Measurements from ENCODE around the gene PPFIBP2.

Gene PPFIBP2

DNA sequence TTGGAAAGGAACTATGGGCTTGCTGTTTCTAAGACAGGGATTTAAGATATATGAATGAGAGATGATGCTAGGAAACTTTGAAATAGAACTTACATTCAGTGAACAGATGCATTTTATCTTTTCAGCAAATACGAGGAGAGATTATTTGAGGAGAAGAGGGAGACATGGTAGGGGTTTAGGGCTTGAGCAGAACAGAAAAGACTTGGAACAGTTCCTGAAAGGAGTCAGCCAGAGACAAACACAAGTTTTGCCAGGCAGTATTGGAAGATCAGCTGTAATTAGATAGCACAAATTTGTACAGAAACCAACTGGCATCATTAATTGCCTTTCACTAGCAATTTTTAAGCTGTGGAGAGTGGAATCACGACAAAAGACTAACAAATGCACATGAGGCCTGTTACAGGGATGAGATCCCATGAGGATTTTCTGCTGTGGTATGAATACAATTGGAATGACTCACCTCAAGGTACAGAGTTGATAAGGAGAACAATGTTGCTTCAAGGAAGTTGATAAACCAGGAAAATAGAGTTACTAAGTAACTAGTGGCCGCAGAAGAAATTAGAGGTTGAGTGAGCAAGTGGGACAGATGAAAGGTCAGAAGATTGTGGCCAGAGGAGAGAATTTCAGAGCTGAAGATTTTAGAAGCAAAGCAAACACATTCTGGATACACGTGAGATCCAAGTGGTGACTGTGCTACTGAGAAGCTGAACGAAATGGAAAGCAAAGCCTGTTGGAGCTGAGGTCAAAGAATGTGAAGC lies 91.6 kb downstream of the PPFIBP2 start:
- no peak for DNase-seq

- no peak for DNase-seq
These were observed 92.7 kb downstream of the PPFIBP2 start for GRCh38 chr11:7606496-7606895.

DNA sequence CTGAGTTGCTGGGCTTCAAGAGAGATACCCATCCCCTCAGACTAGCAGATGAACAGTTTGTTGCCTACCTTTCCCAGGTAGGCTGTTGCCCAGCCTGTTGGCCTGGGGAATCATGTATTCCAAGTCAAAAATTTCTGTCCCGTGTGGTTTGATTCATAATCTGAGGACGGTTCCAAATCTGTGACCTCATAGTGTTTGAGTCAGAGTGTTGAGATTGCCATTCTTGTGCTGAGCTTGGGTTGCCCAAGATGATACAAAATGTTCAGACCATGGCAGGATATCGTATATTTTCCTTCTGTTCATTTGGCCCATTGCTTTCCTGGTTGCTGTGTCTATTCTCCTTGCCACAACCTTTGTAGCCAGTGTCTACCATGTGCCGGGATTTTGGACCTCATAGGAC lies 95.2 kb downstream of the PPFIBP2 start:
- DNase-seq = no peak

GRCh38 chr11:7609521-7609920 lies 95.7 kb downstream of the PPFIBP2 start:
- DNase-seq = no peak

DNA sequence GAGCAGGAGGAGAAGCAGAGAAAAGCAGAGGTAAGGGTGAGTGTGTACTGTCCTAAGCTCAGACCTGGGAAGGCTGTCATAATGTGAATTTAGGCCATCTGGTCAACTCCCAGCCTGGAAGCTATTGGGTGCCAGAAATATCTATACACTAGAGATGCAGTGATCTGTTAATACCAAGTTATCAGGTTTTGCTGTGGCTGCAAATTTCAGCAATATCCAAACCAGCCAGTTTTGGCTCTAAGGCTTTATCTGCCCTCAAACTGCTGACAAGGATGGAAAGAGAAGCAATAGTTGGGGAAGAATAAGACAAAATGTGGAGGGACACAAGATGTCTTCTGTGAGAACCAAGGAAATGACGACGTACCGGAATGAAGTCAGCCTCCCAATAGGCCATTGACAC lies 96.6 kb downstream of the PPFIBP2 start:
- DNase-seq = no peak

DNA sequence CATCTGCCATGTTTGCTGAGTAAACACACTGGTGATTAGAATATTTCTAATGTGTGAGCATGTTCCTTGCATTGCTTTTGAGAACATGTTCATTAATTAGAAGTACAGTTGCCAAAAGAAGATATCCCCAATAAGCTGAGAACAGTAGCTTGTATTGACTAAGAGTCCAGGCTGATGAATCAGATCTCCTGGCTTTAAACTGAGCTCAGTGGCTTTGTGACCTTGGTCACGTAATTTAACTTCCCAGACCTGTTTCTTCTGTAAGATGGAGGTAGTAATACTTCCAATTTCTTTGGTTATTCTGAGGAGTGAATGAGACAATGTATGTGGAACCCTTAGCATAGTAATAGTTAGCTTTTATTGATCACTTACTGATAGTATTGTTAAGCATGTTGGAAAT lies 97.6 kb downstream of the PPFIBP2 start:
- DNase-seq = no peak

GRCh38 chr11:7612056-7612660 lies 98.4 kb downstream of the PPFIBP2 start:
- DNase-seq = no peak

GRCh38 chr11:7612661-7613393 lies 99.0 kb downstream of the PPFIBP2 start:
- no peak for DNase-seq

DNA sequence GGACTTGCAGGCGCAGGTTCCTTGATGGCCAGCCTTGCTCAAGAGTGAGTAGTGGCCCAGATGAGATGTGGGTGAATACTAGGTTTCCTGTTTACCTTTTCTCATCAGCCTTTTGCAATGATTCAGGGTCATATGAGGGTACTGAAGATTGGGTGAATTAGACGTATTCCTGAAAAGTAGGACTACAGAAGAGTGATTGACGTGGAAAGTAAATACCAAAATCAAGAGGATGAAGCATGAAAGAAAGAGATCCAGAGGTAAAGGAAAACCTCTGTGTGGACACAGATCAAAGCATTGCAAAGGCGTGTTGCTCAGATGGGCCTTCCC lies 99.6 kb downstream of the PPFIBP2 start:
- no peak for DNase-seq

DNA sequence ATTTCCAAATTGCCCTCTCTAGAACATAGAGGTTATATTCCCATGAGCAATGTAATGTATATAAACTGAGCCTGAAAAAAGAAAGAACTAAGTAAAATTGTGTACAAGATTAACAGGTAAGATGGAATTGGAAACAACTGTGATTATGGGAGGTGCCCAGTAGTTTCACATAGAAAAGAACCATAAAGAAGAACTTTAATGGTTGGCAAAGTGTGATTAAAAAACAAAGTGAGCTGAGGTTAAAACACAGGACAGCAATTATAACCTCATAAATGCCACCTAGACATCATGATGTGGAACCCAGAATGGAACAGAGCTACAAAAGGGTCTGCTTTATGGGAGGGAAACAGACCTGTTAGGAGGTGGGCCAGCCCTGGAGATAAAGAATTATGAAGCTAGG lies 100.9 kb downstream of the PPFIBP2 start:
- DNase-seq = no peak

DNA sequence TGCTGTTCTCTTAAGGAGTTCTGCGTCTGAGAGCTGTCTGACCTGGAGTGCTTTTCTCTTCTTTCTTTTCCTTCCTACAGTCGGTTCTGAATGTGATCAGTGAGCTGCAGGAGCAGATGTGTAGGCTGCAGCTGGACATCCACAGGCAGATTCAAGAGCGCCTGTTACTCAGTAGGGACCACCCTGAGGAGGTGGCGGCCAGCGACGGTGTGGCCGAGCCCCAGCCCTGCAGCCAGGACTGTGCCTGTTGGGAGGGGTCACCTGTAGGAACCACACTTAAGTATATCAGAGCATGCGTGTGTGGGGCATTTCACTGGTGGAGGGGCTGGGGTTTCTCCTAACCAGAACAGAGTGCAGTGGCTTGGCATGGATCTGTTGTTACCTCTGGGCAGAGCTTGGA lies 103.2 kb downstream of the PPFIBP2 start:
- DNase-seq = no peak

DNA sequence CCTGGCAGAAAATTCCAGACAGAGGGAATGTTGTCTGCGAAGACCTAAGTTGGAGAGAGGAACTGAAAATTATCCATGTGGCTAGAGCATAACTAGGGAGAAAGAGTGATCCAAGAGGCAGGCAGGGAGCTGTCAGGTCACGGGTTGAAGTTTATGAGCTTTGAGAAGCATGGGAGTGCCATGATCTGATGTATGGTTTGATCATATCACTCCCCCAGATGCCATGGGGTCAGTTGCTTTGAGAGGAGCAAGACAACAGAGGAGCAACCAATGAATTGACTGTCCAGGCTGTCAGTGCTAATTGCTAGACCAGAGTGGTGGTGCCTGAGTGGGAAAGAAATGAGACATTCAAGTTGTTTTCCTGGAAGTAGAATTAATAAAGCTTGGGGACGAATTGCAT lies 105.5 kb downstream of the PPFIBP2 start:
- DNase-seq = no peak

- no peak for DNase-seq
These were observed 107.3 kb downstream of the PPFIBP2 start for GRCh38 chr11:7621090-7621489.

DNA sequence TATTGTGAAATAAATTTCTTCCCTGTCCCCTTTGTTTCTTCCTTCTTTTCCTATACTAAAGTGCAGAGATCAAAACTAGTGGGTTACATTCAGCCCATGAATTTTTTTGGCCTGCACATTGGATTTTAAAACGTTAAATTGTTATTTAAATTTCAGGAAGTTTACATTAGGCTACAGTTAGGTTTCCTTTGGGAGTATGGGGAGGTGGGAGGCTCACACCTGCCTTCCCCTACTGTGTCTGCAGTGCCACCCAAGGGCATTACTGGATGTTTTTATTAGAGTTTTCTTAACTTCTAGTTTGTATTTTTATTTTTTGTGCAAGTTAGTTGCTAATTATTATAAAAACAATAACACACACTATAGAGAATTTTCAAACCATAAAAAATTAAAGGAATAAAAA lies 107.8 kb downstream of the PPFIBP2 start:
- DNase-seq = no peak

DNA sequence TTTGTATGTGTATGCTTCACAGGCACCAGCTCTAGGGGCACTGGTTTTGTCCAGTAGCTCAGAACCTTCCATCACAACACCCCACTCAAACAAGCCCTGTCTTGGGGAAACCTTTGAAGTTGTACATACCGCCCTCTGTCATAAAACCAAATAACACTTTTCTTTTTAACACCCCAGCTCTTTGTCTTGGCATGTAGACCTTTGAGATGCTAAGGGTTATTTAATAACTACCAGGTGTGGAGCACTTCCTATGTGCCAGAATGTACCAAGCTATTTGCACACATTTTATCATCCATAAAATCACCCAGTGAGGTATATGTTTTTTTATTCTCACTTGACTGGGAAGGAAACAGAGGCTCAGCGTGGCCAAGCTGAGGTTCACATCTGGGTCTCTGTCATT lies 108.9 kb downstream of the PPFIBP2 start:
- DNase-seq = no peak

- DNase-seq = no peak
These were observed 114.9 kb downstream of the PPFIBP2 start for GRCh38 chr11:7628660-7629059.

DNA sequence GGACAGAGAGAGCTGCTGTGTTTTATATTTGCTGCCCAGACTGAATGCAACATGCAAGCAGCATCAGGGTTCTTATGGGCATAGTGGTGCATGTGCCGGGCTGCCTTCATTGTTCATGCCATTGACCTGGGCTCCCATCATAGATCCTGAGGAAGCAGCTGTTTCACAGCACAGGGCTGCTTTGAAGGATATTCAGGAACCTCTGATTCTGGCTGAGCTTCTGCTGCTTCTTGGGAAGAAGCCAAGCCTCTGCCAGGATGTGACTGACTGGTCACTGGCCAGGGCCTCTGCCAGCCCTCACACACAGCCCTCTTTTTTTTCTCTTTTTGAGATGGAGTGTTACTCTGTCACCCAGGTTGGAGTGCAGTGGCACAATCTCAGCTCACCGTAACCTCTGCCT lies 116.2 kb downstream of the PPFIBP2 start:
- no peak for DNase-seq

DNA sequence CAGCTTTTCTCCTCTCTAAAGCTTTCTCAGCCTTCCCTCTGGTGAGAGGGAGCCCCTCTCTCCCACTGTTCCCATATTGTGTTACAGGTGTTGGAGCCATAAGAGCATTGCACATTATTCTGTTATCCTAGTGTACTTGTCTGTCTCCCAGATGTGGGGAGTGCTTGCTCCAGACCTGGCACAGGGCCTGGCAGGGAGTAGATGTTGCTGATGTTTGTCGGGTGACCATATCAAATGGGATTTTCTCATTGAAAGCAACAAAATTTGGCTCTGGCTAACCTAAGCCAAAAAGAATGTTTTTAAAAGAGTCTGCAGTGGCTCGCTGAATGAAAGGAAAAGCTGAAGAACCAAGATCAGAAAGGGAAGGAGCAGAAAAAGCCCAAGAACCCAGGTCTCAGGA lies 118.4 kb downstream of the PPFIBP2 start:
- DNase-seq = no peak

GRCh38 chr11:7635137-7635536 lies 121.3 kb downstream of the PPFIBP2 start:
- DNase-seq = peak; percentile 9

DNA sequence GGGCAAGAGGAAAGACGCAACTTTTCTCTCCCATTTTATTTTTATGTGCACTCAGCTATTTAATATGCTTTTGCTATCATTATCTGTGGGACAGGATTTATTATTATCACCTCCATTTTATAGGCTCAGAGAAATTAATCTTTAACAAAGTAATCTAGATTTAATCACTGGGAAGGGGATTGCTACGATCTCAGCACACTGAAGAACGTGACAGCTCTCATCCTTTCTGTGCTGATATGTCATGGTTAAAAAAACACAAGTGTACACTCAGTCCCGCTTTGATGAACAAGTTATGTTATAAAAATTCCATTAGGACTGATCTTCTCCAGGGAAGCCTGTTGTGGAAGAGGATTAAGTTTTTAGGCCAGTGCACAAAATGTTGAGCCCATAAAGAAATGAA lies 121.9 kb downstream of the PPFIBP2 start:
- no peak for DNase-seq

DNA sequence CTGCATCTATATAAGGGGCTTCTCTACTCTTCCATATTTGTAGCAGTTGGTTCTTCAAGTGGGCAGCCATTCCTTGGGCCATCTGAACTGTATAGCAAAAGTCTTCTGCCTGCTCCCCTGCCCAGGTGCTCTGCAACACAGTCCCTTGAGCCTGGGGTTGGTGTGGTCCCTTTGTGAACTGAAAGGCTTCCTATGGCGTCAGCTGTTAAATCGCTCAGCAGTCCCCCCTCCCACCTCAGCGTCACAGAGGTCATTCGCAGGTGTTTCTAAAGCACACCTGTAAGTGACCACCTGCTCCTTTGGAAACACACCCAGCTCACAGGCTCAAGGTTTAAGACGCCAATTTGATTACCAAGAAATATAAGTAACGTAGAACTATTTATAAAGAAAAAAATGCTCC lies 122.6 kb downstream of the PPFIBP2 start:
- no peak for DNase-seq

DNA sequence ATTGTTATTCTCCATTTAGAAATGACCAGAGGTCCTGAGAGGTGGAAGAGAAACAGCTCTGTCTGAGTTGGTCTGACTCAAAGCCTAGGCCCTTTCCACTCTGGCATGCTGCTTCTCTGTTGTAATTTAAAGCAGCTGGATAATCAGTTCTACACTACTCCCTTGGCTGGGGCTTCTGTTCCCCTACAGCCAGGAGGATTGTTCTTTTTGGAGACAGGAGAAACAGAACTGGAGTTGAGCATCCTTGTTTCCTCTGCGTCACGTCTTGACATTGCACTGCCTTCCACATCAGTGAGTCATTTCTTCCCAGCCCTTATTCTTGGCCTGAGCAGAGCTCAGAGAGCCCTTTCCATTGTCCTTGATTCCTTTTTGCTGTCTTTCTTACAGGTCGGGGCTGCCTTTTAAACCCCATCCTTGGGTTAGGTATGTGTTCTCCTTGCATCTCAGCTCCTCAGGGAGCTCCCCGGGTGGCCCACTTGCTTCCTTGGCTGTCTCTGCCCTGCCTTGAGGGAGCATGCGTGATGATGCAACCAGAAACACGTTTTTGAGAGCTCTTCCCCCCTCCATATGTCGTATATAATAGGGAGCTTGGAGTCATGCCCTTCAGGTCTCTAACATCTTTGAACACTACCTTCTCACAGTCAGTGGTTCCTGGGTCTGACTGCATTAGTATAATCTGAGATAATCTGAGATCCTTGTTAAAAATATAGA lies 123.8 kb downstream of the PPFIBP2 start:
- DNase-seq = no peak

- no peak for DNase-seq
These were observed 125.2 kb downstream of the PPFIBP2 start for GRCh38 chr11:7638710-7639642.
